Colonic mucosa (tissue), 4 donors: ENCODE measurements around the gene TES. TPM values are rescaled to one million over a fixed set of nuclear protein-coding genes. Genes with fewer than 3 reads are reported as not detected.

Experiments used
- DNase-seq: peaks from one replicate; pipeline ENCODE4 v3.0.0-alpha.2; 2020
- H3K27ac ChIP-seq: fragments of 200-600 bp; one replicate; pipeline ENCODE4 v1.8.0; 2021
- H3K27me3 ChIP-seq: fragments of 200-600 bp; one replicate; pipeline ENCODE4 v1.8.0; 2021
- H3K36me3 ChIP-seq: fragments of 200-600 bp; one replicate; pipeline ENCODE4 v1.8.0; 2021
- H3K4me1 ChIP-seq: fragments of 200-600 bp; one replicate; pipeline ENCODE4 v1.8.0; 2021; ENCODE audit warnings: mild to moderate bottlenecking
- H3K4me3 ChIP-seq: fragments of 200-600 bp; one replicate; pipeline ENCODE4 v1.8.0; 2021
- H3K9ac ChIP-seq, 2 donors: one replicate each; pipeline ENCODE4 v1.7.0; 2013; ENCODE audit warnings: control low read depth in 2 of 2, low read depth in 2 of 2, low read length in 2 of 2
- H3K9me3 ChIP-seq: fragments of 200-600 bp; one replicate; pipeline ENCODE4 v1.8.0; 2021
- CTCF ChIP-seq: fragments of 200-600 bp; IDR thresholded peaks from one replicate; pipeline ENCODE4 v1.8.0; 2022; ENCODE audit warnings: antibody characterized with exemption, mild to moderate bottlenecking
- intact Hi-C: fragments of 100-400 bp; cut with DNase I; formaldehyde crosslinking; loops from one replicate; pipeline ENCODE4 v1.14.1; 2022
- total RNA-seq, 2 donors: library from RNA; stranded (reverse); fragmentation: NEBNext Ultra II Directional in 1 of 2; extraction: Animal tissue kit (Norgen Biotek cat#: 25700) in 1 of 2; gene quantifications; one replicate each; pipeline ENCODE4 v1.2.1, GENCODE V29; 2021
- donor health status: healthy.
- donor health status: DM: no; HTN: no; CAD: no.
- donor health status: DM: no; HTN: no; CAD: no.

The TES gene
- total RNA-seq, 2 donors from 2014 or later = 75.1 to 142 TPM

GRCh38 chr7:116280803-116281202 lies 70.5 kb downstream of the TES start:
- no peak overlapping the region for H3K27ac ChIP-seq
- H3K4me1 ChIP-seq = no peaks in the 10 kb centered on the region
- TF ChIP-seq CTCF = no peak
- H3K27me3 ChIP-seq = no peaks in the 10 kb centered on the region
- intact Hi-C loops = no loop called here
- H3K36me3 ChIP-seq = no peaks in the 10 kb centered on the region
- no peak overlapping the region for H3K9ac ChIP-seq
- H3K4me3 ChIP-seq = no peak overlapping the region
- no peak for DNase-seq
- H3K9me3 ChIP-seq = no peaks in the 10 kb centered on the region

- Histone ChIP-seq H3K27me3 (no peaks in the 10 kb centered on the region), H3K9me3 (no peaks in the 10 kb centered on the region), H3K4me3 (no peak overlapping the region), H3K36me3 (no peaks in the 10 kb centered on the region), H3K4me1 (no peaks in the 10 kb centered on the region), H3K27ac (no peak overlapping the region), H3K9ac (no peak overlapping the region)
- intact Hi-C loops = no loop called here
- DNase-seq = no peak
- TF ChIP-seq CTCF = no peak
These were observed 73.4 kb downstream of the TES start for GRCh38 chr7:116283595-116284204.

GRCh38 chr7:116284390-116284789 lies 74.1 kb downstream of the TES start:
- no peak overlapping the region for H3K4me3 ChIP-seq
- H3K27me3 ChIP-seq = no peaks in the 10 kb centered on the region
- TF ChIP-seq CTCF = no peak
- no peaks in the 10 kb centered on the region for H3K9me3 ChIP-seq
- intact Hi-C loops = no loop called here
- no peak for DNase-seq
- no peak overlapping the region for H3K27ac ChIP-seq
- H3K9ac ChIP-seq = no peak overlapping the region
- no peaks in the 10 kb centered on the region for H3K36me3 ChIP-seq
- H3K4me1 ChIP-seq = no peaks in the 10 kb centered on the region

GRCh38 chr7:116285252-116285651 lies 74.9 kb downstream of the TES start:
- H3K4me3 ChIP-seq = no peak overlapping the region
- intact Hi-C loops = no loop called here
- TF ChIP-seq CTCF = no peak

GRCh38 chr7:116290740-116291139 lies 80.4 kb downstream of the TES start:
- H3K27me3 ChIP-seq = no peaks in the 10 kb centered on the region
- intact Hi-C loops = no loop called here
- no peaks in the 10 kb centered on the region for H3K9me3 ChIP-seq
- no peak overlapping the region for H3K27ac ChIP-seq
- H3K4me3 ChIP-seq = no peak overlapping the region
- TF ChIP-seq CTCF = no peak
- H3K9ac ChIP-seq = no peak overlapping the region
- no peaks in the 10 kb centered on the region for H3K36me3 ChIP-seq
- H3K4me1 ChIP-seq = no peaks in the 10 kb centered on the region
- DNase-seq = no peak

More at GRCh38 chr7:116285252-116285651, 74.9 kb downstream of the TES start:
- Histone ChIP-seq H3K9me3 (no peaks in the 10 kb centered on the region), H3K27ac (no peak overlapping the region), H3K27me3 (no peaks in the 10 kb centered on the region), H3K4me1 (no peaks in the 10 kb centered on the region), H3K36me3 (no peaks in the 10 kb centered on the region), H3K9ac (no peak overlapping the region)
- no peak for DNase-seq
